PFSK-1 (cell line): ENCODE data around the gene SIGLEC15.

Source experiments
- POLR2AphosphoS5 ChIP-seq: IDR thresholded peaks from 2 replicates; pipeline ENCODE4 v1.6.1; 2012; ENCODE audit warnings: low read depth, mild to moderate bottlenecking, control low read depth, low read length, moderate library complexity
- SIN3A ChIP-seq: IDR thresholded peaks from 2 replicates; pipeline ENCODE4 v1.6.1; 2012; ENCODE audit warnings: mild to moderate bottlenecking, low read length, moderate library complexity, borderline replicate concordance; ENCODE audit not compliant: insufficient read depth
- TAF1 ChIP-seq: IDR thresholded peaks from 2 replicates; pipeline ENCODE4 v1.6.1; 2012; ENCODE audit warnings: low read length, control low read depth, borderline replicate concordance; ENCODE audit not compliant: insufficient read depth
- TF ChIP-seq, protein P1 (sequence below), 2 experiments: IDR thresholded peaks; 2 replicates each; pipeline versions ENCODE4 v1.6.1 to v1.8.0; 2011 to 2012; ENCODE audit warnings: low read depth in 2 of 2, low read length in 2 of 2, control low read depth in 1 of 2, inconsistent platforms in 1 of 2, mild to moderate bottlenecking in 1 of 2, moderate library complexity in 1 of 2; ENCODE audit not compliant: insufficient read depth in 1 of 2

GRCh38 chr18:45821711-45822110 is 3.8 kb upstream of the SIGLEC15 start:
- TF ChIP-seq SIN3A (no peak), TAF1 (no peak), POLR2AphosphoS5 (no peak)
- TF ChIP-seq, protein P1, sequence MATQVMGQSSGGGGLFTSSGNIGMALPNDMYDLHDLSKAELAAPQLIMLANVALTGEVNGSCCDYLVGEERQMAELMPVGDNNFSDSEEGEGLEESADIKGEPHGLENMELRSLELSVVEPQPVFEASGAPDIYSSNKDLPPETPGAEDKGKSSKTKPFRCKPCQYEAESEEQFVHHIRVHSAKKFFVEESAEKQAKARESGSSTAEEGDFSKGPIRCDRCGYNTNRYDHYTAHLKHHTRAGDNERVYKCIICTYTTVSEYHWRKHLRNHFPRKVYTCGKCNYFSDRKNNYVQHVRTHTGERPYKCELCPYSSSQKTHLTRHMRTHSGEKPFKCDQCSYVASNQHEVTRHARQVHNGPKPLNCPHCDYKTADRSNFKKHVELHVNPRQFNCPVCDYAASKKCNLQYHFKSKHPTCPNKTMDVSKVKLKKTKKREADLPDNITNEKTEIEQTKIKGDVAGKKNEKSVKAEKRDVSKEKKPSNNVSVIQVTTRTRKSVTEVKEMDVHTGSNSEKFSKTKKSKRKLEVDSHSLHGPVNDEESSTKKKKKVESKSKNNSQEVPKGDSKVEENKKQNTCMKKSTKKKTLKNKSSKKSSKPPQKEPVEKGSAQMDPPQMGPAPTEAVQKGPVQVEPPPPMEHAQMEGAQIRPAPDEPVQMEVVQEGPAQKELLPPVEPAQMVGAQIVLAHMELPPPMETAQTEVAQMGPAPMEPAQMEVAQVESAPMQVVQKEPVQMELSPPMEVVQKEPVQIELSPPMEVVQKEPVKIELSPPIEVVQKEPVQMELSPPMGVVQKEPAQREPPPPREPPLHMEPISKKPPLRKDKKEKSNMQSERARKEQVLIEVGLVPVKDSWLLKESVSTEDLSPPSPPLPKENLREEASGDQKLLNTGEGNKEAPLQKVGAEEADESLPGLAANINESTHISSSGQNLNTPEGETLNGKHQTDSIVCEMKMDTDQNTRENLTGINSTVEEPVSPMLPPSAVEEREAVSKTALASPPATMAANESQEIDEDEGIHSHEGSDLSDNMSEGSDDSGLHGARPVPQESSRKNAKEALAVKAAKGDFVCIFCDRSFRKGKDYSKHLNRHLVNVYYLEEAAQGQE (IDR thresholded peaks at IDR 0.05; ENCODE audit: insufficient read depth in 1 of 2, low read depth in 2 of 2, low read length in 2 of 2): no peak
